Kidney glomerular epithelial cell (primary cell): ENCODE measurements around the gene LARP6.
A peak's percentile ranks its signal among the peaks of the same experiment; 100 is the strongest.
"Not testable (repeated sequence)": the region's sequence is repeated elsewhere in the genome, so short reads cannot be mapped to it uniquely, and the experiment has no call there.

ENCODE experiments used
- DNase-seq: peaks from one replicate; lab custom pipeline; 2025; lab: John Stamatoyannopoulos, UW

The LARP6 gene

DNA sequence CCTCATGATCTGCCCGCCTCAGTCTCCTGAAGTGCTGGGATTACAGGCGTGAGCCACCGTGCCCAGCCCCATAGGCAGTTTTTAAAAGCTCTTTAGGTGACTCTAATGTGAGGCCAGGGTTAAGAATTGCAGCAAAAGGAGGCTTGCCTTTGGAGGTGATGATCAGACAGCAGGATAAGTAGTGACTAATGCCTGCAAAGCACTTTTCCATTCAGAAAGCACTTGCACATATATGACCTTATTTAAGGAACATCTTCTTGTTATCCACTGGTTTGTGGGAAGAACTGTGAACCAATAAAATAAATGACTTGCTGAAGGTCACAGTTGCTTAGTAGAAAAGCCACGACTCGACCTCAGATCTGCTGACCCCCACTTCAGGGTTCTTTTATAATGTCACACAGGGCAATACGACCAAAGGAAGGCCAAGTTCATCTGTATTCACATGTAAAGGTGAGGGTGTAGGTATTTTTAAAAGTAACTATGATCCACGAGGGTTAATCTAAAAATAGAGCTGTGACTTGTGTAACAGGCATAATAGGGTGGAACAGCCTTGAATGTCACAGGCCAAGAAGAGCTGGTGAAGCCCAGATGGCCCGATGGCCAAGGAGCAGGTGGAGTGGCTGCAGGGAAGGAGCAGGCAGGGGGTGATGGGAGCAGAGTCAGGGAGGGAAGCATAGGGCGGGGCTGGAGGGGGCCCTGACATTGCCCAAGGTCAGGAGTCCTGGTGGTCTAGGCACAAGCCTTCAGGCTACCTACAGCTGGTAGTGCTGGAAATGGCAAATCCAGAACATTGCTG is 24.4 kb downstream of the LARP6 start:
- no peak for DNase-seq

DNA sequence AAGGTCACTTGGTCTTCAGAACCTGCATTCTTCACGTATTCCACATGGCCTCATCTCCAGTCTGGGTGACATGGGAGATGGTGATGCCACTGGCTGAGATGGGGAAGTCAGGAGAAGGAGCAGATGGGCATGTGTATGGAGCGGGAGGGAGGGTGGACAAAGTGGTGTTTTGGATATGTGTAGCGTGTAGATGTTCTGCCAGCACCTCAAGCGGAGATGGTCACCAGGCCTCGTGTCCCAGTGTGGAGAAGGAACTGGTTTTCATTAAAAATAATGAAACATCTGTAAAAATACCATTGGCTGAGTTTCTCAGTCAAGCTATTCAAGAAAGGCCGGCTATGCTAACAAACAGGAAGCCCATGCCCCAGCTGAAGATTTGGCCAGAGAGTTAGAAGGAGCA is 26.2 kb downstream of the LARP6 start:
- DNase-seq = no peak

DNA sequence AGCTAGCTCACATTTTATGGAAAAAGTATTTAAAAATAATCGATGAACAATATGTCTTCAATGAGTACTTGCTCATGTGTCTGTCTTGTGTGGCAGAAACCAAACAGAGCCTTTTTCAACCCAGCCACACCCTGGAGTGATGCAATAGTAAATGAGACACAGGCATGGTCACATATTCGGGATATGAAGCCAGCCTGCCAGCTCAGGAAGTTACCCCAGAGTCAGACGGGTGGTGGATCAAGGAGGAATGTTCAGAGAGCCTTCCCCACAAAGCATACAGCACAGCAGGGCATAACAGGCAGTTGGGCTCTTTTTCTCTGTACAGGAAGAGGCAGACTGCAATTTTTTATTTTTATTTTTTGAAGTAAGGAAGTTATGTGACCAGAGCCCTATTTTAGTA is 27.3 kb downstream of the LARP6 start:
- DNase-seq = no peak

DNA sequence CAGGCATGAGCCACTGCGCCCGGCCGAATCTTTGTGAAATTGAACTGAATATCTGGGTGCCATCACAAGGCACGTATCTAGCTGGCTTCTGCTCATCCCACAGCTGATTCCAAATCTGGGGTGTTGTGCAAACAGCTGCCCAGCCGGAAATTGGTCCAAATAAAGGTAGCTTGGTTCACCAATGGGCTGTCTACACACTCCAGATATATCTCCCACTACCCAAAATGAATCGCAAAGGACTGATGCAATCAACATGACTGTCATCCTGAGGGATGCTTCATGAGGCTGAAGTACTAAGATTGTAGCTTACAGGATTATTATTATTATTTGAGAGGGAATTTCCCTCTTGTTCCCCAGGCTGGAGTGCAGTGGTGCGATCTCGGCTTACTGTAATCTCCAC is 28.1 kb downstream of the LARP6 start:
- no peak for DNase-seq

DNA sequence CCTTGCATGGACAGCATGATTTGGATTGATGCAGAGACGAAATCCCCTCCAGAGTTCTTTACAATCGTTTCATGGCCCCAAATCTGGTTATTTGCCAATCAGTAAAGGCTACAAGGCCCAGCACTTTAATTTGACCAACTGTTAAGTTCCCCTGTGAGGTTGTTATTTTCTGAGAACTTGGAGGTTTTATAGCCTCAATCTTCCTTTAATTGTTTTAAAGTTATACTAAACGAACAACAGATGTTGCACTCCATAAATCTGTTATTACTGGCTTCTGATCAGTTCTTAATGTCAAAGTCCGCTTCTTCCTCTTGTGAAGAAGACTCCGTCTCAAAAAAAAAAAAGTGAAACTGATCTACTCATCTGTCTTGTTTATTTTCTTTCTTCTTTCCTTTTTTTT is 30.8 kb downstream of the LARP6 start:
- DNase-seq = no peak

DNA sequence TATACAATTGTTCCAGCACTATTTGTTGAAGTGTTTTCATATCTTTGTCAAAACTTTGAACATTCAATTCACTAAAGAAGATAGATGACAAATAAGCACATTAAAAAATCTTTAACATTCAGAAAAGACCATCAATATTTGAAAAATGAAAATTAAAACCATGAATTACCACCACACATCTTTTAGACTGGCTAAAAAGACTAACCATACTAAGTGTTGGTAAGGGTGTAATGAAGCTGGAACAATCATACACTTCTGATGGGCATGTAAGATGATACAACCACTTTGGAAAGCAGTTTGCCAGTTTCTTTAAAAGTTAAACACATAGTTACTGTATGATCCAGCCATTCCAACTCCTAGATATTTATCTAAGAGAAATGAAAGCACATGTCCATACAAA is 33.7 kb downstream of the LARP6 start:
- no peak for DNase-seq

DNA sequence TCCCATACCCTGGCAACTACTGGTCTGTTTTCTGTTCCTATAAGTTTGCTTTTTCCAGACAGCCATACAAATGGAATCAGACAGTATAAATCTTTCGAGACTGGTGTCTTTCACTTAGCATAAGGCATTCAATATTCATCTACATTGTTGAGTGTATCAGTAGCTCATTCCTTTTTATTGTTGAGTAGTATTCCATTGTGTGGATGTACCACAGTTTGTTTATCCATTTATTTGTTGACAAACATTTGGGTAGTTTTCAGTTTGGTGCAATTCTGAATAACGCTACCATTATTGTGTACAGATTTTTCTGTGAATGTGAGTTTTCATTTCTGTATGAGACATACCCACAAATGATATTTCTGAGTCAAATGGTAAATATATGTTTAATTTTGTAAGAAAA is 35.4 kb downstream of the LARP6 start:
- no peak for DNase-seq

DNA sequence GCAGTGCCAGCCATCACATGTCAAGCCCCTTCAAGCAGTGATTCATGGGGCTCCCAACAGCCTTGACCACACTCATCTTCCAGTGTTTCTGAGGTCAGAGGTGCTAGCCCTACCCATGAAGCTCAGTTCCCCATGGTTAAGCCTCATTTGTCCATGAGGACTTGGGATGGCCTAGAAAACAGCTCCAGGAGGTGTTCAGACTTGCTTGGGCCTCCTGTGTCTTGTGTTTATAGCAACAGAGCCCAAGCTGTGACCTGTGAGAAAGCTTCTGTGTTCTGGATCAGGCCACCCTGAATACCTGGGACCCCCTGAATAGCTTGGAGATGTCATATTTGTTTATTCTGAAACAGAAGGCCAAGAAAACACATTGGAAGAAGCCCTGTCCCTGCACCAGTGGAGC is 36.7 kb downstream of the LARP6 start:
- no peak for DNase-seq

DNA sequence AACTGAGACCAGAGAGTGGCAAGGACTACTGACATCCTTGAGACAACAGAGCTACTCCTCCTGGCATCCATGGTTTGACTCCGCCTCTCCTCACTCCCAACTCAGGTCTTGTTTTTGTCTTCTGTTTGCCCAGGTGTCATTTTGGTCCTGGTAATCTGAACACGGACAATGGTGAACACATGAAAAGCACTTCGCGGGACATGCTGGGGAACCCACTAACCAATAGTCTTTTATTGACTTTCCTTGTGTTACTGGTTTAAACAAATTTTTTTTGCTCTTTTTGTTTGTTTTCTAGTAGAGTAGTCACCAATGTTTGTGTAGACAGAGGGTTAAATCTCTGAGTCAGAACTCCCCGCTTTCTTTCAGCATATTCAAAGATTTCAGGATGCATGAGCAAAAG is 38.4 kb downstream of the LARP6 start:
- no peak for DNase-seq

DNA sequence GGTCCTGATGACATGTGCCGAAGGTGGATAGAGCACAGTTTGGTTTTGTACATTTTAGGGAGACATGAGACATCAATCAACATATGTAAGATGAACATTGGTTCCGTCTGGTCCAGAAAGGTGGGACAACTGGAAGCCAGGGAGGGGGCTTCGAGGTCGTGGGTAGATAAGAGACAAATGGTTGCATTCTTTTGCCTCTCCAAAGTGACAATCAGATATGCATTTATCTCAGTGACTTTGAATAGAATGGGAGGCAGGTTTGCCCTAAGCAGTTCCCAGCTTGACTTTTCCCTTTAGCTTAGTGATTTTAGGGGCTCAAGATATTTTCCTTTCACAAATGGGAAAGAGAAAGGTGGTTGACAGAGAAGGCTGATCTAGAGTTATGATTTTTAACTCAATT is 38.9 kb downstream of the LARP6 start:
- not testable (repeated sequence) for DNase-seq

DNA sequence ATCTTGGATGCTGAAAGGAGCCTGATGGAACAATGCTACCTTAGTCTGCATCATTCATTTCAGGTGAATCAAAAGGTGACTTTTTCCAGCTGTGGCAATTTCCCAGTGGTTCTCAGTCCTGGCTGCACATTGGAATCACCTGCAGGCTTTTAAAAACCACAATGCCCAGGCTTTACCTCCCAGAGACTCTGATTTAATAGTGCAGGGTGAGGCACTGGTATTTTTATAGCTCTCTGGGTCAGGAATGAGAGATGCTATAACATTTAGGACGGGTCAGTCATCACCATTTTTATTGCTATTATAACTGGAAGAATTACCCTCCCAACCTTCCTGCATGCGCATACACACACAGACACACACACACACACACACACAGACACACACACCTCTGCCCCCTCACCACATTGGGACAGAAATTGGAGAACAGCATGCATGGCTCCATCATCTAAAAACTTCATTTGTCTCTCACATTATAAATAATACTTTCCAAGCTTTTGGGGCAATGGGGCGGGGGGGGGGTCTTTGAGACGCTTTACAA is 41.1 kb downstream of the LARP6 start:
- no peak for DNase-seq

DNA sequence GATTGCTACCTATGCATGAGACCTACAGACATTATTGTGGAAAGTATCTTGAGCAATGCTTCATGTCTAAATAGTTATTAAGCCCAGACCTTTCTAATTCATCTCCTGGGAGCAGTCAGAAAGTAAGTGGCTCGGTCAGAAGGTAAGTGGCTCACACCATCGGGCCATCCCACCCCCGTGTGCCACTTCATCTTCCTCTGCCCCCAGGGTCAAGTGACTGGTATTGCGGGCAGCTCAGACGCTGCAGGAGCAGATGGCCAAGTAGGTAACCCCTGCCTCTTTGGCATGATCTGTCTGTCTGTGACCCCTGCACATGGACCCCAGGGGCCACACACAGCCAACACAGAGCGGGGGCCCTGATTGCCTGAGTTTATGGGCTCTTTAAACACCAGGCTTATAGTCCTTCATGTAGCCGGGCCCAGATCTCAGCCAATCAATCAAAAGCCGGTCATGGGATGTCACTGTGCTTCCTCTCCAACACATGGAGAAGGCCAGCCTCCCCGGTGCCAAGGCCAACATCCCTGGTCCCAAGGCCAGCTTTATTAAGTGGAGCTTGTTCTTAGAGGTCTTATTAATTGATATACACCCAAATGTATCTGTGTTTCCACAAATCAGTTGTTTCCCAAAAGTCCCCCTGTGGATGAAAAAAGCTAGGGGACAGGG is 42.9 kb downstream of the LARP6 start:
- no peak for DNase-seq

DNA sequence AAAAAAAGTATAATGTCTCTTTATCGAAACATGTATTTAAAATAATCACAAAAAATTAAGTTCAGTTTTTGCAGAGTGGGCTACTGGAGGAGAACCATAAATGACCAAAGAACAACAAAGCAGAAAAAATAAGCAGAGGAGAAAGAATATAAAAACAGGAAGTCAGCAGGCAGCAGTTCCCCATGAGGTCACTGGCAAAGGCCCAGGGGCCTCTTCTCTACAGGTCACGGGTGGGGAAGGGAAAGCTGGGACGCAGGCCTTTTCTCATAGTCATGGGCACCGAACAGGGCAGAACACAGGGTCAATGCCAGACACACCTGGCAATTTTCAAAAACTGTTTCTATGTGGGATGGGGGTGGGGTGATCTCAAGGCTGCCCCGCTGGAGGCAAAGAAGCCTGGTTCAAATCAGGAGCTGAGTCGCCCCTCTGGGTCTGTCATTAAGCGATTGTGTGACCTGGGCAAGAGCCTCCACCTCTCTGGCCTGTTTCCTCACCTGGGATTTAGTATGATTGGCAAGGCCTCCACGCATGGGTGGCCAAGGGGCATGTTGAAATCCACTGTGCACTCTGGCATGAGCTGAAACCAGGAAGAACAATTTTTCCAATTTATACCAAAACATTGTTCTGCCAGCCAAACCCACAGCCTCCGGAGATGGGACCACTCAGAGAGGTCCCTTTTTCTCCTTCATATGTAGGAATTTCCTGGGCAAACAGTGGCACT is 46.8 kb downstream of the LARP6 start:
- DNase-seq = no peak

DNA sequence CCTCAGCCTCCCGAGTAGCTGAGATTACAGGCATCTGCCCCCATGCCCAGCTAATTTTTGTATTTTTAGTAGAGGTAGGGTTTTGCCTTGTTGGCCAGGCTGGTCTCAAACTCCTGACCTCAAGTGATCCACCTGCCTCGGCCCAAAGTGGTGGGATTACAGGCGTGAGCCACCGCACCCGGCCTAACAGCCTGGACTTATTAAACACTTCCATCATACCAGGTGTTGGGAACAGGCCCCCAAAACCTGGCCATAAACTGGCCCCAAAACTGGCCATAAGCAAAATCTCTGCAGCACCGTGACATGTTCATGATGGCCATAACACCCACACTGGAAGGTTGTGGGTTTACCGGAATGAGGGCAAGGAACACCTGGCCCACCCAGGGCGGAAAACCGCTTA is 49.6 kb downstream of the LARP6 start:
- not testable (repeated sequence) for DNase-seq

DNA sequence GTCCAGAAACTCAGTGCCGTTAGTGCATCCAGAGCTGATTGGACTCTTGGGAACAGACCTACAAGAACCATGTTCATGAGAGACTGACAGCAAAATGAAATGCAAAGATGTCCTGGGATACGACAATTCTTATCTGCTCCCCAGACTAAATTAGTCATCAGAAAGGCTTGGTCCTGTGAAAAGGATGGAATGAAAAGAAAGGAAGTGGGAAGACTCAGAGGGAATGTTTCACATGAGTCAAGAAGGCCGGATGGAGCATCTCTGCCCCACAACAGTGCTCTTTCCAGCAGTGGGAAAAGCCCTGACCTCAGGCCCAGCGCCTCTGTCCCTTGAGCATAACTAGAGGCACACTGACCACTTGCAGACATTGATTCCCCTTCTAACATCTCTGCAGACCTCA is 51.3 kb downstream of the LARP6 start:
- peak; percentile 25 for DNase-seq

DNA sequence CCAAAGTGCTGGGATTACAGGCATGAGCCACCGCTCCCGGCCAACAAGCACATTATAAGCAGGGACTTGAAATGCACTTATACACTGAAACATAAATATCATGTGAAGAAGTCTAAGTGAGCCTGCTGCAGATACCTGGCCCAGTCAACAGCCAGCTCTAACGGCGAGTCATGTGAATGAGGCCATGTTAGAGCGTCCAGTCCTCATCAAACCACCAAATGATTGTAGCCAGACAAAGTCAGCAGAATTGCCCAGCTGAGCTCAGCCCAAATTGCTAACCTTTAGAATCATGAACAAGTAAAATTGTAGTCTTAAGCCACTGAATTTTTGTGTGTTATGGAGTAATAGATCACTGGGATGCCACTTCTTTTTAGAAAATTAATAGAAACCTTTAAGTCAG is 52.8 kb downstream of the LARP6 start:
- DNase-seq = no peak

DNA sequence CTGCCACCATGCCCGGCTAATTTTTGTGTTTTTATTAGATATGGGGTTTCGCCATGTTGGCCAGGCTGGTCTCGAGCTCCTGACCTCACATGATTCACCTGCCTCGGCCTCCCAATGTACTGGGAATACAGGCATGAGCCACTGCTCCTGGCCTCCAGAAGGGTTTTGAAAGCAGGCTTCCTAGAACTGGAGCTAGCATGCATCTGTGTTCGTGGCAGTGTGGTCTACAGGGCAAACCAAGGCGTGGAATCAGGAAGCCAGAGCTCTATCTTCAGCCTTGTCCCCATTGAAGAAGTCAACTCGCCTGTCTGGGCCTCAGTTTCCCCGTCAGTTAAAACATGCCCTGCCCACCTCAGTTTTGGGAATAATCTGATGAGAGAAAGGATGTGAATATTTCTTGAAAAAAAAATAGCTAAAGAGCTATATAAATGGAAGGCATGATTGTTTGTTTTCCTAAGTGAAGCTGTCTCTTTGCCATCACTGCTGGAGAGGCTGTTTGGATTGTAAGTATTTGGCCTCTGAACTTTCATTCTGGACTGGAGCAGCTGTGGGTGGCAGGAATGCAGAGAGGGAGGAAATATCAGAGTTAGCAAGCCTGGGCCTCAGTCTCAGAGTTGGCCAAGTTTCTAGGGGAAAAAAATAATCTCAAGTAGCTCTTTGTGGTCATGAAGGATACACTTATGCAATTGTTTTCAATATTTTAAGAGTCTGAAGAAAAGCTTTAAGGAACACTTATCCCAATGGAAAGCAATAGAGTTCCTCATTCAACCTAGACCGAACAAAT is 54.1 kb downstream of the LARP6 start:
- peak; percentile 93 for DNase-seq

DNA sequence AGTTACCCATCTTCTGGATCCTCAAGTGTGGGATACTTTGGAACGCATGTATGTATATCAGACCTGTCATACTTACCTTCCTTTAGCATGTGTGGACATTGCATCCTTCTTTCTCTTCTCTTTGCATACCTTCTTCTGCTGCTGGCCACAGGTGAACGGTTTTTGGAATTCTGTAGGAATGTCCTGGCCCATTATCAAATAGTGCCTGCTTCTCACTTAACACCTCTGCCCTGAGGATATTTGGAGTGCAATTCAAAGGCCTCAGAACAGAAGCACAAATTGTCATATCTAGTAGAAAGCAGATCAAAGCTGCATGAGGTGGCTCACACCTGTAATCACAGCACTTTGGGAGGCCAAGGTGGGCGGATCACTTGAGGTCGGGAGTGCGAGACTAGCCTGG is 56.5 kb downstream of the LARP6 start:
- DNase-seq = no peak

DNA sequence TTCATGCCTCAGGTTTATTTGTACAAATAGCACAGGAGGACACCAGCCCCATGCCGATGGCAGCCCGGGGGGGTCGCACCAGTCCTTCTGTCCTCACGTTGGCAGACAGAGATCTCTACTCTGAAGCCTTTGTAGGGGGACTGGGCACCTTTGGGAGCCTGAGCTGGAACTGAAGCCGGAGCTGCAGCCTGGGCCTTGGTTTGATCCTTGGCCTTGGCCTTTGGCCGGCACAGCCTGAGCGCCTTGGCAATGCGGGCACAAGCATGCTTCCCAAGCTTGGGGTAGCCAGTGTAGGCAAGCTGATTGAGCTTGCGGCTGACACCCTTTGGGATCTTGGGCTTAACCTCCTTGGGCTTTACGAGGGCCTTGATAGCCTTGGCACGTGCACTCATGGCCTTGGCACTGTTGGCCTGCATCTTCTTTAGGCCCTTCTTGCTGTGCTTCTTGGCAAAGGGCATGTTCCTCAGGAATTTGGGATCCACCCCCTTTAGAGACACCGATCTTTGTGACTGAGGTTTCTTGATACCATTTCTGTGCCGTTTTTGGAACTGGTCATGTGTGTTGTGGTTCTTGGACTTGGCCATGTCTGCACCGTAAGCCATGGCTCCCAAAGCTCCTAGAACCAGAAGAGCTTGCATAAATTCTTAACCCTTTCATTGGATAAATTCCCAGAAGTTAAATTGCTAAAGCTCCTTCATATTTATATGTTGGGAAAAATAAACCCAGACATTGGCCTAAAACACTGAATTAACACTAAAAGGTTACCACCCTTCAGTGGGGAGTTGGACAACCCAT is 57.2 kb downstream of the LARP6 start:
- no peak for DNase-seq

DNA sequence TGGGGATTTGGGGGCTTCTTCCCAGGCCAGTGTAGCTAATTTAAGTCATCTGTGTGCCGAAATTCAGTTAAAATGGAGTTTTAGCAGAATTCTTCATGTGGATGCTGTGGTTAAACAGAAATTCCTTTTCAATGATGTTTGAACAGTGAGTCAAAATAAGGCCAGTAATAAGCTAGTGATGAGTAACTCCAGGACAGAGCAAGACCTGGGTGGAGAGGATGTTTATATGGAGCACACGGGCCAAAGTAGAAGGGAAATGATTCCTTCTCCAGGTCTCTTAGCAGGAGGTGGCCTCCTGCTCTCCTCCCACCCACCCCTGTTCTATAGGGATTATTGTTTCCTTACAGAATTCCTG is 58.7 kb downstream of the LARP6 start:
- peak; percentile 98 for DNase-seq

DNA sequence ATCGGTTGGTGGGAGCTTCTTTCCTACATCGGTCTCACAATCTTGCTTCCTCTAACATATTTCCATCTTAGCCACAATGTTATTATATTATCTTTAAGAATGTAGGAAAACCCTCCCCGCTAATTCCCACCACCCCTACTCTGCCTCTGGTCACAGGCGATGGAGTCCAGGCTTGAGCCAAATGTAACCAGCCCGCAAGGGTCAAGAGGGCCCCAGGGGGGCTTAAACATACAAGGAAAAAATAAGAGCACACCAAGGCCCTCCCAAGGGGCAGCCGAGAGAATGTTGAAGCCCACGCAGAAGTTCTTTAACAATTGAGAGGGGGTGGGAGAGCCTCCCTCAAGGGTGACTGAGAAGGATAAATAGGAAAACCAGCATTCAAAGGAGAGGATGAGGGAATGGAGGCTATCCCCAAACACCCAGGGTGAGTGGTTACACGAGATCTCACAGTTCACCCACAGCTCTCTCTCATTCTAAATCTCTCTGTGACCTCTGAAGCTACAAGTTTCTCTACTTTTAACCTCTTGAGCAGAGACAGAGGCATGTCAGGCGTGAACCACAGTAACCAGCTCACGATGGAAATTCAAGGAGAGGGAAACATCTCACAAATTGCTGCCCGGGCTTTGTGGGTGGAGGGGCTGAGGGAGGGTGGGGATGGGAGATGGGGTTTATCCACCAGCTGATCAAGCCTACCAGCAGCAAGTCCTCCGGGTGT is 59.2 kb downstream of the LARP6 start:
- DNase-seq = peak; percentile 77
